HG02981 (cell line): ENCODE data around the gene ABCC4.
A peak's percentile ranks its signal among the peaks of the same experiment; 100 is the strongest.

Experiments used
- ATAC-seq: cut with Tn5 transposase; IDR thresholded peaks from one replicate; pipeline ENCODE4 v1.9.1; 2021; ENCODE audit warnings: mild to moderate bottlenecking, moderate library complexity; ENCODE audit not compliant: unreplicated experiment

Gene ABCC4

DNA sequence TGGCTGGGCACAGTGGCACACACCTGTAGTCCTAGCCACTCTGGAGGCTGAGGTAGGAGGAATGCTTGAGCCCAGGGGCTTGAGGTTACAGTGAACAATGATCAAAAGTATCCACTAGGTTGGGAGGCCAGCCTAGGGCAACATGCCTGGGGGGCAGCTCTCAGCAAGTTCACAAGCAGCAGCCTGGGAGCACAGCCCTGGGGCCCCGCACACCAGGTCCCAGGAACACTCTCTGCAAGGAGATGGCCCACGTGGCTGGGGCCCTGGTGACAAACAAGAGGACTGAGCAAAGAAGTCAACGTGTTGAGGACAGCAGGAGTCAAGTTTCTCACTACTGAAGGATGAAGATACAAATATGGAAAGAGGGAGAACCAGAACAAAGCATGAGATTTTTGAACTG, 39.3 kb downstream of the ABCC4 start:
- no peak for ATAC-seq

DNA sequence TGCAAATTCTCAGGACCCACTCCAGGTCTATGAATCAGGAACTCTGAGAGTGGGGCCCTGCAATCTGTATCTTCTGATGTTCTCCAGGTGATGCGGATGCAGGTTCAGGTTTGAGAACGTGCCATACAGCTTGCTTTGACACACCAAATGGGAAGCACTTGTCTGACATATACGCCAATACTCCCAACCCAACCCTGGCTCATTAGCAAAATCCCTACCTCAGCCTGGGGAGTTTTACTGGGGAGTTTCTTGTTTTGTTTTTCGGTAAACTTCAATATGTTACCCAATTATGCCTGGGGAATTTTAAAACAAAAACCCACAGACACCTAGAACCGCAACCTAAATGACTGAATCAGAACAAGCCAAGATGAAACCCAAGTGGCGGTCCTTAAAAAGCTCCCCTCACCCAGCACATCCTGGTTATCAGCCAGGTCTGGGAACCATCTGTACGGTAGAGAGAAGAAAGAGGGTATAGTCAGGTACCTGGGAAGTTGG, 41.2 kb downstream of the ABCC4 start:
- peak; percentile 40 for ATAC-seq

- peak; percentile 55 for ATAC-seq
These were observed 42.5 kb downstream of the ABCC4 start for GRCh38 chr13:95258619-95259194.

GRCh38 chr13:95258098-95258497, 43.2 kb downstream of the ABCC4 start:
- ATAC-seq: no peak

DNA sequence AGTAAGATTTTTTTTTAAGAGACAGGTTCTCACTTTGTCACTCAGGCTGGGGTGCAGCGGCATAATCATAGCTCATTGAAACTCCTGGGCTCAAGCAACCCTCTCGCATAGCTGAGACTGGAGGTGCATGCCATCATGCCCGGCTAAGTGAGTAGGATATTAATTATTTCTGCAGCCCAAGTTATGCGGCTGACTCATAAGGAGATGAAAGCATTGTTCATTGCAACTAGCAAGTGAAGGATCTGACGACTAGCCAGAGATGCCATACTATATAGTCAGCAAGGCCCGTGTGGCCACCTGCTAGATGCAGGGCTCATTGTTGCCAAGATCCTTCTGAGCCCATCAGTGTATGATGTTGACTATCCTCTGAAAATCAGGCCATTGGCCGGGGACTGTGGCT, 45.2 kb downstream of the ABCC4 start:
- ATAC-seq: no peak

DNA sequence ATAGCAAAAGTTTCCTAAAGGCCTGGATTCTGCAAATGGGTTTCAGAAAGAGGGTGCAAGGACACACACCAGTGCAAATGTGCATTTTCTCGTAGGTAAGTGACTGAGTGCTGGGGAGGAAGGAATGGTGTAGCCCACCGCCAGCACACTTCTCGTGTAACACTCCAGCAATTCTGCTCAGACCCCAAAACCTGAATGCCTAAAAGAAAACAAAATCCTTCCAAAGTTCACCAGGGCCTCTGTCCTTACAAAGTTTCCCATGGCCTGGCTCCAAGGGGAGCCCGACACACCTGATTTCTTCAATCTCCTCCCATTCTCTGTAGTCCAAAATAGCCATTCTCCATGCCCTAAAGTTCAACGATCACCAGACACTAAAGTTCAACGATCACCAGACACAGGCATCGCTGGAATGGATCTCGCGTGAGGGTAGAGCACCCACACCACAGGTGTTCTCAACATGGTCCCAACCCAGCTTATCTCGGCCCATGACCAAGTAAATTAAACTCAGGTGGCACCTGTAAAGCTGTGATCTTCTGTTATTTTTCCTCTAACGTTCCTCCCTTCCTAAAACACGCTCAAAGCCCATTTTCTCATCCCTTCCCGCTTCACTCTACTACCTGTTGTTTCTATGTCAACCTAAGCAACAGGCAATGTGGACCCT, 46.0 kb downstream of the ABCC4 start:
- no peak for ATAC-seq

- no peak for ATAC-seq
These were observed 46.9 kb downstream of the ABCC4 start for GRCh38 chr13:95254339-95254738.

DNA sequence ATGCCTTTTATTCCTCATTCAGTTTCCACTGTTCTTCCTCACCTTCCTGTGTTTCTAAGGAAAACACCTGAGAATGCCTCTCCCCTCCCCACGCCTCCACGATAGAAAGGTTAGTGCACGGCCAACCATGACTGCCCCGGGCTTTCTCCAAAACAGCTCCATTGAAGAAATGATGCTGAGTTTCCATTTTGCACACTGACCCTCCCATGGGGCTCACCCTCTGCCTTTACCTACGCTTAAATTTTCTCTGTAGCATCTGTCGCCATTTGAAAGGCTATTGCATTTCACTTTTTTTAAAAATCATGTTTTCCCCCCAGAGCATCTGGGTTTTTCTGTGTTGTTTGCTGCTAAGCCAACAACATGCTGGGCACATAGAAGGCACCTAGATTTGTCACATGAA, 48.2 kb downstream of the ABCC4 start:
- ATAC-seq: no peak

- no peak for ATAC-seq
These were observed 49.6 kb downstream of the ABCC4 start for GRCh38 chr13:95251641-95252040.

DNA sequence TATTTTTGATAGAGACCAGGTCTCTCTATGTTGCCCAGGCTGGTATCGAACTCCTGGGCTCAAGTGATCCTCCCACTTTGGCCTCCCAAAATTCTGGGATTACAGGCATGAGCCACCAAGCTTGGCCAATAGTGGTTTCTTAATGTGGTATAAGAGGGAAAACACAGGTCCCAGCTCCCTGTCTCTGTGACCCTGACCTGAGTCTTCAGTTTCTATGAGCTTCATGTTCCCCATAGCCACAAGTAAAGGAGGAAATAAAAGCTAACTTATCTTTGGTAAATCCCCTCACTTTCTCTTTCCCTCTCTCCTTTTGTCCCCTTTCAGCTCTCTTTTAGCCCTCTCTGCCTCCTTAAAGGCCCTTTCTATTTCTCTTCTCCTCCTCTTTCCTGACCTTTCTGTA, 50.3 kb downstream of the ABCC4 start:
- peak; percentile 42 for ATAC-seq

GRCh38 chr13:95248953-95249352, 52.3 kb downstream of the ABCC4 start:
- no peak for ATAC-seq

- ATAC-seq: no peak
These were observed 53.4 kb downstream of the ABCC4 start for GRCh38 chr13:95247852-95248251.

GRCh38 chr13:95247171-95247570, 54.1 kb downstream of the ABCC4 start:
- ATAC-seq: no peak

GRCh38 chr13:95246292-95247082, 54.8 kb downstream of the ABCC4 start:
- ATAC-seq: no peak

GRCh38 chr13:95245071-95245470, 56.2 kb downstream of the ABCC4 start:
- ATAC-seq: peak; percentile 55

DNA sequence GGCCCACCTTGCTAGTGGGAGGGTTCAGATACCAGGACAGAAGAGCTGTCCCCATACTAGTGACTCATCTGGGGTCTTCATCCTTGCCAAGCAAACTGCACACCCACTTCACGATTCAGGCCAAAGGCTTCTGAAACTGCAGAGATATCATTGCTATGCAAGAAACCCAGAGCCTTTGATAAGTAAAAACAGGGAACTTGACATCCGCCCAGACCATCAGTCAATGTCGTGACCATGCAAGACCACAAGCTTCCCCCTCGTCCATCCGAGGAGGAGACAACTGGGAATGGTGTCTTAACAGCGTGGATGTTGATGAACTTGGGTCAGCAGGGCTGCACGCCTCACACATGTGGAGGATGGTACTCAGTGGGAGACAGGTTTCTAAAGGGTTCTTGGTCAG, 58.0 kb downstream of the ABCC4 start:
- no peak for ATAC-seq

- no peak for ATAC-seq
These were observed 59.9 kb downstream of the ABCC4 start for GRCh38 chr13:95241321-95241720.

DNA sequence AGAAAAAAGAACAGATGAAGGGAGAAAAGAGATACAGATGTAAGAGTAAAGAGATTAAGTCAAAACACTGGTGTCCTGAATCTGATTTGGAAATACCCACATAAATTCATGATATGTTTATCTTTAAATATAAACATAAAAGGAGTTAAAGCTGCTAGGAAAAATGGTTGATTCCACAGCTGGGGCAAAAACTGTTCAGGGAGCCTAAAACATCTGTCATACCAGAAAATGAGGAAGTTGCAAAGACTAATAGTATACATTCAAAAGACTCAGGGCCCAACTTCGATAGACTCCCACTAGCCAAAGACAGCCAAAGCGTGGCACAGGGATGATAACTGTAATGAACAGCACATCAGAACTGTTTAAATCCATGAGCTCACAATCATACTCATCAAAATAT, 62.0 kb downstream of the ABCC4 start:
- ATAC-seq: peak; percentile 54

DNA sequence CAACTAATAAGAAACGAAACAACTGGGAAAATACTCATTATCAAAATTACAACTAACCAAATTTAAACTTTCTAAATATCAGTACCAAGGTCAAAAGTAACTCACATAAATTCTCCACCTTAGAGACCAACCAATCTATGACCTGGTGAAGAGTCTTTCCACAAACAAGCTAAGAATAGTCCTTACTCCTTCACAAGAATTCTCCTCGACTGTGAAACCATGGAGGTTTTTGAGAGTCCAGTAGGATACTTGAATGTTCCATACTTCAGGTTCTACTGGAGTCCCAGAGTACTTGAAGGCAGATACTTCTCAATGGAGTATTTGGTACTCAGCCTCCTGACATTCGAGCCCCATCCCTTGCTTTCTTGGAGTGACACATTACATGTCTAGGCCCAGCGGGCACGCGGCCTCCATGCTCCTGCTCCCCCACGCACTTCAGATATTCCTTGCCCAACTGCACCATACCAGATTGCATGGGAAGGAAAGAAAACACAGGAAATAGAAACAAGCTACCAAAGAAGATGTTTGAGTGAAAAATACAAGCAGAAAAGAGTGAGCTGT, 63.9 kb downstream of the ABCC4 start:
- no peak for ATAC-seq

DNA sequence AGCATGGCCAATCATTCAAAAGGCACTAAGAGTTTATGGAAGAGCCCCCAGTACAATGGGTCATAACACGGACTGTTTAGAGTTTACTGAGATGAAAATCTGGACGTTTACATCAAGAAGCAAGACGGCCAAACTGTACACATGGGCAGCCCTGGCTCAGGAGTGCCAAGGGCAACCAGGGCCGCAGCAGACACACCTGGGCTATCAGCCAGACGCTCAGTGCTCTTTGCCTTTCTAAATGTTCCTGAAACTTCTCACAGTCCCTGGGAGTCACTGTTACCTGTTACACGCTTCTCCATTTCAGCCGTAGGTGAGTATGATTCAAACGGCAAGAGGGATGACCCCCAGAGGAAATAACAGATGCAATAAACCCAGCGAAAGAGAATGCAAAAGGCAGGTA, 64.5 kb downstream of the ABCC4 start:
- ATAC-seq: no peak

- no peak for ATAC-seq
These were observed 65.3 kb downstream of the ABCC4 start for GRCh38 chr13:95235974-95236373.
